GM18502 (cell line): Measurements from ENCODE around the gene TRMT1.

Source experiments
- ATAC-seq: cut with Tn5 transposase; IDR thresholded peaks from one replicate; pipeline ENCODE4 v1.9.1; 2021; ENCODE audit warnings: mild to moderate bottlenecking; ENCODE audit not compliant: unreplicated experiment, poor library complexity

TRMT1 gene

DNA sequence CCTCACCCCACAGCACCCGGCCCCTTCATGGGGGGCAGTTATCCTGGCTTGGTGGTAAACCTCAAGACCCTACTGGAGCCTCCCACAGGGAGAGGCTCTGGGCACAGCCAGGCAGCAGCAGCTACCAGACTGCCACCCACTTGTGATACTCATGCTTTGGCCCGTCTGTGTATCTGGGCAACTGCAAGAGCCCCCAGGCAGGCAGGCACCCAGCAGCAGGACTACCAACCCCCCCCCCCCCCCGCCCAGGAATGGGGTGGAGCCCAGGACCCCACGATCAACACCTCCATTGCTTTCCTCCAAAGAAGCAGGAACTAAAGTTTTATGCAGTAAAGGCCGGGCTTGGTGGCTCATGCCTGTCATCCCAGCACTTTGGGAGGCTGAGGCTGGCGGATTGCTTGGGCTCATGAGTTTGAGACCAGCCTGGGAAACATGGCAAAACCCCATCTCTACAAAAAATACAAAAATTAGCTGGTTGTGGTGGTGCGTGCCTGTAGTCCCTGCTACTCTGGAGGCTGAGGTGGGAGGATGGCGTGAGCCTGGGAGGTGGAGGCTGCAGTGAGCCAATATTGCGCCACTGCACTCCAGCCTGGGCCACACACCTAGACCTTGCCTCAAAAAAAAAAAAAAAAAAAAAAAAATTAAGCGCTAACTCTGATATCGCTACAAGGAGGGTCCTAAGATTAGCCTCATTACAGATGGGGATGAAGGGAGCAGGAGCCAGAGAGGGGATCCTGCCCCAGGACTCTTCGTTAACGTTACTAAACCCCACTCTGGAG is 12.8 kb downstream of the TRMT1 start:
- ATAC-seq, result no peak

DNA sequence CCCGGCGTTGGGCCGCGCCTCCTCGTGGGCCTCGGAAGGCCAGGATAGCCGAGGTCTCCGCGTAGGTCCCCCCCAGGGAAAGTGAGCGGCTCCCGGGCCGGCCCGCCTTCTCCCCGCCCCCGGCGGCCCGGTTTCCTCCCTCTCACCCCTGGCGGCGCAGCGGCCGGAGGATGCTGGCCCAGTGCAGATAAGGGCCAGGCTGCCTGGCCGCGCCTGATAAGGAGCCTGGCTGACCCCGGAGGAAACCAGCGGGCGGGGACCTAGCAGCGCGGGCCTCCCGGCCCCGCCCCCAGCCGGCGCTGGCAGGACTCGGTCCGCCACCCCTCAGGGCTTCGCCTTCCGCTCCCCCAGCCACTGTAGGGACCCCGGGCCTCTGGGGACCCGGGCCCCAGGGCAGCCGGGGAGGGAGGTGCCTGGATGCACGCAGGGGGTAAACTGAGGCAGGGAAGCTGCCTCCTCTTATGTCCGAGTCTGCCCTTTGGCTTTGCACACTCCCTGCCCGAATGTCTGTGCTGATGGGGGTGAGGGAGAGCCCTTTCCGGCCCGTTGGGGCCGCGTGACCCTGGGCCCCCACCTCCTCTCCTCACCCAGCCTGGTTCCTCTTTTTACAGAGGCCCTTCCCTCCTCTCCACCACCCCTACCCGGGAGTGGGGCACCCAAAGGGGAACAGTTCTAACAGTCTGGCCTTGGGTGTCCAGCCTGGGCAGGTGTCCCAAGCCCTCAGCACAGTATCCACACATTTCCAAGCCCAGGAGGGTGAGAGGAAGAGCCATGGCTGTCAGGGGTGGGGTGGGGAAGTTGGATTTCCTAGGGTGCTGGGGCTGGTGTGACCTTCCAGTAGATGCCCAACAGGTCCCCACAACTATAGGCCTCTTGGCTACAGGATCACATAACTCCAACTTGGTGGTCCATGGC is 13.6 kb downstream of the TRMT1 start, which contains the start of gene LYL1:
TSS of gene LYL1 (minus strand) at position 193 of the 915 bp plus-strand sequence. CDS start 1,687 bp downstream, outside the sequence.
- ATAC-seq, result peak; percentile 45

- ATAC-seq, result peak; percentile 4
Observed at GRCh38 chr19:13102416-13102665, 14.2 kb downstream of the TRMT1 start.

DNA sequence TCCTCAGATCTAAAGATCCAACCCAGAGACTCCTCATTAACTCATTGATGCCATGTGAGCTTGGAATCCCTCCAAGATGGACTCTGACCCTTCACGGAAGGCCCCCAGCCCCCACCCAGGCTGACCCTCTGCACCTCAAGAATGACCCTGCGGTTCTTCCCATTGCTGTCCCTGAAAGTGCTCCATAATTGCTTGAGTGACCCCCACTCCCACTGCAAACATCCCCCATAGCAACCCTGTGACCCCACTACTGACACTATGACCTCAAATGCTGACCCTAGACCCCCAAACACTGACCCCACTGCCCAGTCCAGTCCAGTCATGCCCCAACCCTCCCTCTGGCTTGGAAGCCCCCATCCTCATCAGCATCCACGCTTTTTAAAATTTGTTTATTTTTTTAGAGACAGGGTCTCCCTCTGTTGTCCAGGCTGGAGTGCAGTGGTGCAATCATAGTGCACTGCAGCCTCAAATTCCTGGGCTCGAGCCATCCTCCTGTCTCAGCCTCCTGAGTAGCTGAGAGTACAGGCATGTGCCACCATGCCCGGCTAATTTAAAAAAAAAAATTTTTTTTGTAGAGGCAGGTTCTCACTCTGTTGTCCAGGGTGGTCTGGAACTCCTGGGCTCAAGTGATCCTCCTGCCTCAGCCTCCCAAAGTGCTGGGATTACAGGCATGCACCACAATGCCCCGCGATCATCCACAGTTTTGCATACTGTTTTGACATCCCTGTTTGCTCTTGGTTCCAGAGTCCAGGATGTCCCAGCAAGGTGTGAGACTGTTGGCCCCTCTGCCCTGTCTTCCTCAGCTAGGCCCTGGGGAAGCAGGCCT is 14.7 kb downstream of the TRMT1 start:
- ATAC-seq, result no peak

DNA sequence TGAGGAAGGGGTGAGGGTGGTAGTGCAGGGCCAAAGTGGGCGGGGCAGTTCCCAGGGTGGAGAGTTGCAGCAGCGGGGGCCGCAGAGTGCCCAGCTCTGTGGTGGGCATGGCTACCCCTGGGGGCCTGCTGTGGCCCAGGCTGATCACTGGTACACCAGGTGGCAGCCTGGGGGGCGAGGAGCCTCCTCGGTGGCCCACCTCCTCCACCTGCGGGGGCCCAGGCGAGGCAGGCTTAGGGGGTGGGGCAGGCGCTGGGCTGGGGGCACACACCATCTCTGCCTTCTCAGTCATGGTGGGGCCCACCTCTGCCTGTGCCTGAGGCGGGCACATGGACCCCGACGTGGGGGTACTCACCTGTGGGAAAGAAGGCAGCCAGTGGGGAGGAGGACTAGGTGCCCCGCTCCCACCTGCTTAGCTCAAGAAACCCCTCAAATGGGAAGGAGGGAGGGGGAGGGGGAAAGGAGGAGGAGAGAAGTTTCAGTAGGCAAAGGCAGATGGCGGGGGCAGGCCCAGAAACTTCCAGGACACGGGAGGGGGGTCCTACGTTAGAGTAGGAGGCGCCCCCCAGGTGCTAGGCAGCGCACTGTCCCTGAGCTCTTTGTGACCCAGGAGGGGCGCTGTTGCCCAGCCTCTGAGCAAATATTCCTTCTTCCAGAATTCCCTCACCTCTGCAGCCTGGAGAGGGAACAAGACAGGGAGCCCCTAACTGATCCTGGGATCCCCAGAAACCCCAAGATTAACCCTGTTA is 15.5 kb downstream of the TRMT1 start:
- no peak for ATAC-seq

- ATAC-seq, result no peak
Observed at GRCh38 chr19:13100031-13100588, 16.4 kb downstream of the TRMT1 start.

GRCh38 chr19:13099073-13099999 is 17.2 kb downstream of the TRMT1 start:
- ATAC-seq, result no peak

- ATAC-seq, result no peak
Observed at GRCh38 chr19:13098277-13099072, 18.1 kb downstream of the TRMT1 start.

DNA sequence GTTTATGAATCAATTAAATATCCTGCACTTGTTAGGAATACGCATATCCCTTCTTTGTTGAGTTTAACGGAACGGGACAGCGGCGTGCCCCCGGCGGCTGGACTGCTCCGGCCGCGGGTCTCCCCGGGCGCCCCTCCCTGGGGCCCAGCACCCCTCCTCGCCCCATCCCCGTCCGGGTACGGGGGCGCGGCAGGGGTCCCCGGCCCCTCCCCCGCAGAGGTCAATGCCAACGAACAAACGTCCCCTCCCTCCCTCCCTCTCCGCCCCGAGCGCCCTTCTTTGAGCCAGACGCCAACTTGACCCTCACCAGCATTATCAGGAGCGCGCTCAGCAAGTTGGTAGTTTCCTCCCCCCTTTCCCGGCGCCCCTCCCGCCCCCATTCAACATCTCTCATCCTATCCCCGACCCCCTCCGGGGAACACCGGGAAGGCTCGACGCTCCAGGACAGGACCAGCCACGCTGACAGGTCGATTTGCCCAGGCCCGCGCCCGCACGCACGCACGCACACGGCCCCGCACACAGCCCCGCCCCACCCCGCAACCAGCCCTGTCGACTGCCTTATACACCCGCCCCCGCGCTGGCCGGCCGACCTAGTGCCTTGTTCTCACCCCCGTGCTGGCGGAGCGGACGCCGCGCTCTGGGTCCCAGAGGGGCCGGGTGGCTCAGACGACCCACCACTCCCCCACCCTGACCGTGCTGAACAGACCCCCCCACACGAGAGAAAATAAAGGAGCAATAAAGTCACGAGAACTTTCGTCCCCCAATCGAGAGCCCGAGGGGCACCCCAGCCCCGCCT is 18.9 kb downstream of the TRMT1 start:
- ATAC-seq, result no peak

- no peak for ATAC-seq
Observed at GRCh38 chr19:13097033-13097462, 19.5 kb downstream of the TRMT1 start.

GRCh38 chr19:13095934-13096927 is 20.3 kb downstream of the TRMT1 start:
- no peak for ATAC-seq

- ATAC-seq, result no peak
Observed at GRCh38 chr19:13095393-13095784, 21.2 kb downstream of the TRMT1 start.

DNA sequence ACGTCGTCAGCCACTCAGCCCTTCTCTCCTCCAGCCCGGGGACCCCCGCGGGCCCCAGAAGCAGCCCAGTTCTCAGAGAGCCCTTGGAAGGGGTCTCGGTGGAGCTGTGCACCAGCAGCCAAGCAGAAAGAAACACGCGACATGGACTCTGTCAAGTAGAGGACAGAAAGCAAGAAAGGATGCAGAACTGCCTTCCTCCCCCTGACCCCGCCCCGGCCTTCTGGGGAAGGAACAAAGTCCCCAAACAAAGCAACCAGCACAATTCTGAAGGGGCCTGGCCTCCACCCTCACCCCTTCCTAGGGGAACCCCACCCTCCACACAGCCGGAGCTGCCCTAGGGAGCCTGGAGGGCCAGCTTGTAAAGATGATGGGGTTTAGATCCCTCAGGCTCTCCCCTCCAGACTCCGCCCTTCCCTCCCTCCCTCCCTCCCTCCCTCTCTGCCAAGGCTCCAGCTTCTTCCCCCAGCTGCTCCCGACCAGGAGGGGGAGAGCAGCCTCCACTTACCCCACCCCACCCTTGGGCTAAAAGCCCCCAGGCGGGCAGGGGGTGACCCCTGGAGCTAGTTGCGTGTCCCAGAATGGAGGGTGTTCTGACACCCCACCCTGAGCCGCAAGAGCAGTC is 21.7 kb downstream of the TRMT1 start:
- ATAC-seq, result no peak

DNA sequence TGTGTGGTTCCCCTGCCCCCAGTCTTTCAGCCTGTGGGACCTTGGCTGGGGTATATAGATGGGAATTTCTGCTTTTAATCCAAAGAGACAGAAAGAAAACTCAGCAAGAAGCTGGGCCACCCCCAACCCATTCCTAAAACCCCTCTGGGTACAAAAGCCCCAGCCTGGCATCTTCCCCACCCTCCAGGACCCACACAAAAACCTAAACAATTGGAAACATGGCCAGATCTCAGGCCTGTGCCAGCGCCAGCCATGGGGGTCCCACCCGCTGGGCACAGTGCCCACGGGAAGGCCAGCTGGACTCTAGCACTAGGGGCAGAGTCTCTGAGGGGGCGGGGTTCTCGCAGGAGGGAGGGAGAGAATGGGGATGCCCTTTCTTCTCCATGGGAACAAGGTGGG is 22.4 kb downstream of the TRMT1 start:
- no peak for ATAC-seq

DNA sequence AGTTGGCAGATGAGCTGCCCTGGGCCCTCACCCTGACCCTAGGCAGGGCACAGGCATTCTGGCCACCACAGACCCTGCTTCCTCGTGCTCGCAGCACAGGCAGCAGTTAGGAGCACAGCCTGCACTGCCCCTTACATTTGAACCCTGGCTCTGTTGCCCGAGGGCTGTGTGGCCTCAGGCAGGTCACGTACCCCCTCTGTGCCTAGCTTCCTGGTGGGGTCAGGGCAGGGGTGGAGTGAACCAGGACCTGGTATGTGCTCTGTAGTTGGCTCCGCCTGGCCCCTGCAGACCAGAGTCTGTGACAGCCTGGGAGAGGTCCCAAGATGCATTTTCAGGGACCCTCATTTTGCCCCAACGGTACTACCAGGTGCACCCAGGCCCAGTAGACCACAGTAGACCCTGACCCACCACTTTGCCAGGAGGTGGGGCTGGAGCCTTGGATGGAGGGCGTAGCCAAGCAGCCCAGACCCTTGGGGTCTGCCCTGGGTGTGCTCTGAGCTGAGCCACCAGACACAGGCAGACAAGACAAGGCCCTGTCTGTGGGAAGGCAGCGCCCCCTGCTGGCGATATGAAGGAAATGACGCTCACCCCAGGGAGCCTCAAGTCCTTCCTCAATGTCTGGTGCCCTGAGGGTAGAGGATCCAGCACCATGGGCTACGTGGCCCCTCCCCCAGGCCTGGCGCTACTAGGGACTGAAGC is 23.0 kb downstream of the TRMT1 start:
- ATAC-seq, result no peak
